Activated naive CD8-positive, alpha-beta T cell (primary cell): ENCODE data around the gene ALDH7A1.
"Not testable (repeated sequence)": the region's sequence is repeated elsewhere in the genome, so short reads cannot be mapped to it uniquely, and the experiment has no call there.

Experiments used
- H3K27ac Mint-ChIP-seq: one replicate; pipeline ENCODE4 v1.8.0; 2021; ENCODE audit warnings: mixed read lengths
- H3K27me3 Mint-ChIP-seq: one replicate; pipeline ENCODE4 v1.8.0; 2021; ENCODE audit warnings: mixed read lengths
- H3K36me3 Mint-ChIP-seq: one replicate; pipeline ENCODE4 v1.8.0; 2021; ENCODE audit warnings: mixed read lengths
- H3K4me1 Mint-ChIP-seq: one replicate; pipeline ENCODE4 v1.8.0; 2021; ENCODE audit warnings: low read depth, mixed read lengths
- H3K4me3 Mint-ChIP-seq: one replicate; pipeline ENCODE4 v1.8.0; 2021; ENCODE audit warnings: mild to moderate bottlenecking, mixed read lengths
- H3K9me3 Mint-ChIP-seq: one replicate; pipeline ENCODE4 v1.8.0; 2021; ENCODE audit warnings: low read depth, mixed read lengths

The ALDH7A1 gene

DNA sequence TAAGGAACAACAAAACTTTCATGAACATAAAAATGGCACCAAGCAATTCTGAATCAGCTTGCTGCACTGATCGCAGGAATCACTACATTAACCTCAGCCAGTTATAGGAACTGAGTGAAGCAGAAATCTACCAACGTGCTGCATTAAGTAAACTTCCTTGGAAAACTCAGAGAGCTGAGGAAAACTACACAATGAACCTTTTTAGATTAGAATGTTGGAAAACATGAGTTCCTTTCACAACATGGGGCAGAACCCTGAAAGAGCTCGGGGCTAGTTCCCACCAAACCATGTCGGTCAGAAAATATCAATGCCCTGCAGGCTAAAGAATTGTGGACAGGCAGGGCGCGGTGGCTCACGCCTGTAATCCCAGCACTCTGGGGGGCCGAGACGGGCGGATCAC lies 19.4 kb downstream of the ALDH7A1 start:
- H3K27me3 Mint-ChIP-seq, result no peaks in the 10 kb centered on the region
- no peaks in the 10 kb centered on the region for H3K9me3 Mint-ChIP-seq
- no peaks in the 10 kb centered on the region for H3K4me1 Mint-ChIP-seq
- no peak overlapping the region for H3K4me3 Mint-ChIP-seq
- H3K27ac Mint-ChIP-seq, result no peak overlapping the region
- H3K36me3 Mint-ChIP-seq, result no peaks in the 10 kb centered on the region

DNA sequence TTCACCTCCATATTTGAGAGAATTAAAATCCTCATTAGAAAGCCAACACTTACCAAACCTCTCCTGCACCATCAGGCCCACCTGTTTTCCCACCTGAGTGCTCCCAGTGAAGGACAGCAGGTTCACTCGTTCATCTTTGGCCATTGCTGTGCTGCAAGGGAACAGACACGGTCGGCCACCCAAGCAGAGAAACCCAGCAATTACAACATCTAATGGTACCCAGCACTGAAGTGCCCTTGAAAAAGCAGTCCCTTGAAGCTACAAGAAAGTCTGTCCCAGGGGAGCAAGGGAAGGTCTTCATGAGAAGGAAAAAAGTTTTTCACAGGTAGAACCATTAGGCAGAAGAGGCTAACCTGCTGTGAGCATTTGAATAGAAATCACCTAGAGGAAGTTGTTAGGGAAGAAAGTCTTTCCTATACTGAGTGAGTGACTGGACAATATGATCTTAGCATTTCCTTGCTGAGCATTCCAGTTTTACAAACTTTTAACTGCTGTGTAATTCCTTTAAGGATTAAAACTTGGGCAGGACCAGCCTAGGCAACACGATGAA lies 26.7 kb downstream of the ALDH7A1 start:
- H3K4me3 Mint-ChIP-seq, result no peak overlapping the region
- H3K9me3 Mint-ChIP-seq, result no peaks in the 10 kb centered on the region
- H3K27ac Mint-ChIP-seq, result no peak overlapping the region
- no peaks in the 10 kb centered on the region for H3K27me3 Mint-ChIP-seq
- H3K4me1 Mint-ChIP-seq, result no peaks in the 10 kb centered on the region
- H3K36me3 Mint-ChIP-seq, result no peaks in the 10 kb centered on the region

- Mint-ChIP-seq H3K9me3 (no peaks in the 10 kb centered on the region), H3K36me3 (no peaks in the 10 kb centered on the region), H3K4me3 (no peak overlapping the region), H3K27me3 (no peaks in the 10 kb centered on the region), H3K27ac (no peak overlapping the region), H3K4me1 (no peaks in the 10 kb centered on the region)
Measured at GRCh38 chr5:126562823-126563222, 32.2 kb downstream of the ALDH7A1 start.

DNA sequence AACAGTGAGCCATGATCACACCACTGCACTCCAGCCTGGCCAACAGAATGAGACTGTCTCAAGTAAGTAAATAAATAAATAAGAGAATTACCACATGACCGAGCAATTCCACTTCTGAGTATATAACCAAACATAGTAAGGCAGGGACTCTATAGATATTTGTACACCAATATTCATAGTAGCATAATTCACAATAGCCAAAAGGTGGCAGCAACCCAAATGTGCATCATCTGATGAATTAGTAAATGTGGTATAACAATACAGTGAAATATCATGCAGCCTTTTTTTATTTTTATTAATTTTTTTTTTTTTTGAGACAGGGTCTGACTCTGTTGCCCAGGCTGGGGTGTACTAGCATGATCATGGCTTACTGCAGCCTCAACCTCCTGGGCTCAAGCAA lies 33.1 kb downstream of the ALDH7A1 start:
- Mint-ChIP-seq H3K27me3 (no peaks in the 10 kb centered on the region), H3K27ac (no peak overlapping the region), H3K4me1 (no peaks in the 10 kb centered on the region)

GRCh38 chr5:126555101-126555500 lies 39.9 kb downstream of the ALDH7A1 start:
- H3K4me1 Mint-ChIP-seq, H3K36me3 Mint-ChIP-seq, H3K4me3 Mint-ChIP-seq, H3K9me3 Mint-ChIP-seq, H3K27ac Mint-ChIP-seq, H3K27me3 Mint-ChIP-seq: not testable (repeated sequence)

More for the DNA sequence above, 33.1 kb downstream of the ALDH7A1 start:
- Mint-ChIP-seq H3K36me3 (no peaks in the 10 kb centered on the region), H3K4me3 (no peak overlapping the region), H3K9me3 (no peaks in the 10 kb centered on the region)

DNA sequence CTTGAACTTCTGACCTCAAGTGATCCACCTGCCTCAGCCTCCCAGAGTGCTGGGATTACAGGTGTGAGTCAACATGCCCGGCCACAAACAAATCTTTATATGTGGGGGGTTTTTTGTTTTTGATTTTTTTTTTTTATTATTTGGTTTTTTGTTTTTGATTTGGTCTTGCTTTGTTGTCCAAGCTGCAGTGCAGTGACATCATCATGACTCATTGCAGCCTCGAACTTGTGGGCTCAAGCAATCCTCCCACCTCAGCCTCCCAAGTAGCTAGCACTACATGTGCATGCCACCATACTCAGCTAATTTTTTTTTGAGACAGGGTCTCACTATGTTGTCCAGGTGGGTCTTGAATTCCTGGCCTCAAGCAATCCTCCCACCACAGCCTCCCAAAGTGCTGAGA lies 42.4 kb downstream of the ALDH7A1 start:
- H3K36me3 Mint-ChIP-seq, result no peaks in the 10 kb centered on the region
- no peak overlapping the region for H3K4me3 Mint-ChIP-seq
- H3K27me3 Mint-ChIP-seq, result no peaks in the 10 kb centered on the region
- no peak overlapping the region for H3K27ac Mint-ChIP-seq
- no peaks in the 10 kb centered on the region for H3K4me1 Mint-ChIP-seq
- H3K9me3 Mint-ChIP-seq, result no peaks in the 10 kb centered on the region

- H3K36me3 Mint-ChIP-seq, result no peaks in the 10 kb centered on the region
- no peak overlapping the region for H3K27ac Mint-ChIP-seq
- no peaks in the 10 kb centered on the region for H3K27me3 Mint-ChIP-seq
- no peaks in the 10 kb centered on the region for H3K4me1 Mint-ChIP-seq
- no peaks in the 10 kb centered on the region for H3K9me3 Mint-ChIP-seq
- no peak overlapping the region for H3K4me3 Mint-ChIP-seq
Measured at GRCh38 chr5:126544087-126544740, 50.8 kb downstream of the ALDH7A1 start.

- no peak overlapping the region for H3K27ac Mint-ChIP-seq
- H3K4me3 Mint-ChIP-seq, result no peak overlapping the region
- H3K36me3 Mint-ChIP-seq, result no peaks in the 10 kb centered on the region
- no peaks in the 10 kb centered on the region for H3K27me3 Mint-ChIP-seq
- H3K9me3 Mint-ChIP-seq, result no peaks in the 10 kb centered on the region
- no peaks in the 10 kb centered on the region for H3K4me1 Mint-ChIP-seq
Measured at GRCh38 chr5:126543660-126544059, 51.4 kb downstream of the ALDH7A1 start.

DNA sequence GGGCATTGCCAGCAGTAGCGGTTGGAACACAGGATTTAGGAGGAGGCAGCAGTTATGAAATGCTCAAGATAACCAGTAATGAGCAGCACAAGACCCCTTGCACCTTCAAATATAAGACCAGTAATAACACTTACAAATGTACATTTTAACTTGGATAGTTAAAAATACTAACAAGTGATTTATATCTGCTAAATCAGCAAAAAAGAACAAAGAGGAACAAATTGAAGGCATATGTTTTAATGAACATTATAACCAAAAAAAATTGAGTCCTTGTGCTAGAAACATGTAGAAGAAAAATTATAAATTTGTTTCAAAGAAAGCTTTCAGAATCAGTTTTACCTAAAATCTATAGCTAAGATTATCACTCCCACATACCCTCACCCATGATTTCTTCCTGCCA lies 52.0 kb downstream of the ALDH7A1 start:
- no peaks in the 10 kb centered on the region for H3K36me3 Mint-ChIP-seq
- no peak overlapping the region for H3K27ac Mint-ChIP-seq
- H3K4me3 Mint-ChIP-seq, result no peak overlapping the region
- H3K27me3 Mint-ChIP-seq, result no peaks in the 10 kb centered on the region
- H3K4me1 Mint-ChIP-seq, result no peaks in the 10 kb centered on the region
- H3K9me3 Mint-ChIP-seq, result no peaks in the 10 kb centered on the region

DNA sequence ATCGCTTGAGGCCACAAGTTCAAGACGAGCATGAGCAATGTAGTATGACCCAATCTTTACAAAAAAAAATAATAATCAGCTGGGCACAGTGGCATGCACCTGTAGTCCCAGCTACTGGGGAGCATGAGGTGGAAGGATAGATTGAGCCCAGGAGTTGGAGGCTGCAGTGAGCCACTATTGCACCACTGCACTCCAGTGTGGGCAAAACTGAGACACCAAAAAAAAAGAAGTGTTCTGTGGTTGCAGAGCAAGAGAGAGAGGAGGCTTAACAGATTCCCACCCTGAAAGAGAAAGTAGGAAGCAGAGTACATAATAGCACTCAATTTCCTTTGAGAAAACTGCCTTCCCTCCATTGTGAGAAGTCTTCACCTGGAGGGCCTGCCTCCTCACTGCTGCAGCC lies 52.6 kb downstream of the ALDH7A1 start:
- Mint-ChIP-seq H3K4me3 (no peak overlapping the region), H3K36me3 (no peaks in the 10 kb centered on the region), H3K27ac (no peak overlapping the region), H3K27me3 (no peaks in the 10 kb centered on the region), H3K4me1 (no peaks in the 10 kb centered on the region), H3K9me3 (no peaks in the 10 kb centered on the region)

- no peaks in the 10 kb centered on the region for H3K9me3 Mint-ChIP-seq
- H3K36me3 Mint-ChIP-seq, result no peaks in the 10 kb centered on the region
- H3K27ac Mint-ChIP-seq, result no peak overlapping the region
- H3K4me1 Mint-ChIP-seq, result no peaks in the 10 kb centered on the region
- no peaks in the 10 kb centered on the region for H3K27me3 Mint-ChIP-seq
- H3K4me3 Mint-ChIP-seq, result no peak overlapping the region
Measured at GRCh38 chr5:126540631-126541030, 54.4 kb downstream of the ALDH7A1 start.

GRCh38 chr5:126538579-126538978 lies 56.4 kb downstream of the ALDH7A1 start:
- Mint-ChIP-seq H3K27ac (no peak overlapping the region), H3K4me3 (no peak overlapping the region), H3K36me3 (no peaks in the 10 kb centered on the region), H3K9me3 (no peaks in the 10 kb centered on the region), H3K4me1 (no peaks in the 10 kb centered on the region), H3K27me3 (no peaks in the 10 kb centered on the region)

DNA sequence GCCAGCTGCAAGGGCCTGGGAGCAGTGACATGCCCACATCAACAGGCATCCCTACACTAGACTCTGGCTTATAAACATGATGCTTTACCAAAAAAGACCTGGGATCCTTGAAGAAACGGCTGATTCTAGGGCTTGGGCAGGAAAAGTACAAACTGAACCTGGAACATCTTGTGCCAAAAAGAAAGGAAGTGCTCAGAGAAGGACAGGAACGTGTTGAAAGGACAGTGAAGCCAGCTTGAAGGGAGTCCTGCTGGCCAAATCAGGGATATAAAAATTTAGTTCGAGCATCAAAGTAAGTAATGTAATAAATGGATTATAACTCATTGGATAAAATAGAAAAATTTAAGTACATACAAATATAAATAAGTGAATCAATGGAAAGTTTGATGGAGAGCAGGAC lies 58.1 kb downstream of the ALDH7A1 start:
- Mint-ChIP-seq H3K27me3 (no peaks in the 10 kb centered on the region), H3K9me3 (no peaks in the 10 kb centered on the region), H3K27ac (no peak overlapping the region), H3K4me1 (no peaks in the 10 kb centered on the region), H3K36me3 (no peaks in the 10 kb centered on the region), H3K4me3 (no peak overlapping the region)

- Mint-ChIP-seq H3K4me1 (no peaks in the 10 kb centered on the region), H3K36me3 (no peaks in the 10 kb centered on the region), H3K27me3 (no peaks in the 10 kb centered on the region), H3K9me3 (no peaks in the 10 kb centered on the region), H3K27ac (no peak overlapping the region), H3K4me3 (no peak overlapping the region)
Measured at GRCh38 chr5:126535856-126536545, 59.0 kb downstream of the ALDH7A1 start.

- no peaks in the 10 kb centered on the region for H3K4me1 Mint-ChIP-seq
- no peak overlapping the region for H3K4me3 Mint-ChIP-seq
- no peak overlapping the region for H3K27ac Mint-ChIP-seq
- H3K27me3 Mint-ChIP-seq, result no peaks in the 10 kb centered on the region
- H3K9me3 Mint-ChIP-seq, result no peaks in the 10 kb centered on the region
- H3K36me3 Mint-ChIP-seq, result no peaks in the 10 kb centered on the region
Measured at GRCh38 chr5:126534553-126534952, 60.5 kb downstream of the ALDH7A1 start.
